ENCODE data around the gene USP6. TPM values are rescaled to one million over a fixed set of nuclear protein-coding genes. Genes with fewer than 3 reads are reported as not detected.
"Not testable (repeated sequence)": the region's sequence is repeated elsewhere in the genome, so short reads cannot be mapped to it uniquely, and the experiment has no call there.

Gene USP6
- total RNA-seq (2021) (0.11 TPM in 1 of 2 replicates, not detected in the other), Bru-seq, nascent RNA (percentile 3 among the genes with signal in this experiment), BruChase-seq, experiment 1, labeled RNA remaining after a 2-hour chase (percentile 1 among the genes with signal in this experiment), BruChase-seq, experiment 2, labeled RNA remaining after a 6-hour chase (percentile 5 among the genes with signal in this experiment)
- long read RNA-seq, partial matches to known transcripts = 0 of 4 reads
- long read RNA-seq, other reads (novel, unspliced or antisense) = 4 of 4 reads

- no peak for DNase-seq
- Histone ChIP-seq H3K27me3 (ENCODE audit: insufficient read depth, low read depth) (peaks cover 38% of the 10 kb centered on the region), H3K4me3 (no peak within 1 kb of the TSS), H3K9me2 (ENCODE audit: insufficient read depth) (no peaks in the 10 kb centered on the region), H2AFZ (no peak within 1 kb of the TSS), H3K27ac (no peak within 1 kb of the TSS), H3K4me1 (replicated peaks; ENCODE audit: insufficient read depth) (peaks cover 7% of the 10 kb centered on the region; the same call in 1 of the 2 replicates), H3K36me3 (ENCODE audit: low read depth) (no peaks in the 10 kb centered on the region), H3F3A (ENCODE audit: insufficient read depth, low read depth) (peaks cover 15% of the 10 kb centered on the region), H3K9me3 (ENCODE audit: insufficient read depth, low read depth) (peaks cover 1% of the 10 kb centered on the region; the same call in 1 of the 2 replicates), H3K4me2 (no peak within 1 kb of the TSS), H3K79me2 (ENCODE audit: low read depth) (0 out of 2 replicates have a peak, but pooled peaks cover 2% of the 10 kb centered on the region), H4K20me1 (ENCODE audit: insufficient read depth) (no peaks in the 10 kb centered on the region)
- POLR2A ChIA-PET (ENCODE audit: unreplicated experiment) = no interaction called here
- no TSS peak for BruUV-seq (replicated peaks)
- intact Hi-C loops (cut with micrococcal nuclease; ENCODE audit: unreplicated experiment) = no loop called here
- TF ChIP-seq CTCF (conservative IDR thresholded peaks at IDR 0.05) = no peak
- TF ChIP-seq EZH2 (IDR thresholded peaks at IDR 0.05; ENCODE audit: low read depth) = no peak
- CTCF ChIA-PET = no interaction called here
These were observed at the start of gene USP6 for GRCh38 chr17:5115673-5116651. USP6 (plus strand) TSS chr17:5116032; CDS start chr17:5130368, 14,336 bp downstream.

- Histone ChIP-seq H3K9me2 (ENCODE audit: insufficient read depth) (no peaks in the 10 kb centered on the region), H3K9me3 (ENCODE audit: insufficient read depth, low read depth) (no peaks in the 10 kb centered on the region), H3K27me3 (ENCODE audit: insufficient read depth, low read depth) (peaks cover 5% of the 10 kb centered on the region), H3K4me3 (no peak overlapping the region), H3K36me3 (ENCODE audit: low read depth) (no peaks in the 10 kb centered on the region), H3K27ac (no peak overlapping the region), H4K20me1 (ENCODE audit: insufficient read depth) (no peaks in the 10 kb centered on the region), H3K4me2 (no peak overlapping the region), H3K79me2 (ENCODE audit: low read depth) (no peaks in the 10 kb centered on the region), H3K4me1 (replicated peaks; ENCODE audit: insufficient read depth) (no peaks in the 10 kb centered on the region), H3F3A (ENCODE audit: insufficient read depth, low read depth) (no peaks in the 10 kb centered on the region), H2AFZ (no peak overlapping the region)
- no peak for DNase-seq
- ChIA-PET CTCF (no interaction called here), POLR2A (ENCODE audit: unreplicated experiment) (no interaction called here)
- TF ChIP-seq CTCF (conservative IDR thresholded peaks at IDR 0.05) (no peak), EZH2 (IDR thresholded peaks at IDR 0.05; ENCODE audit: low read depth) (no peak)
- BruUV-seq (replicated peaks) = no TSS peak
- intact Hi-C loops (cut with micrococcal nuclease; ENCODE audit: unreplicated experiment) = no loop called here
These were observed 47.6 kb upstream of the USP6 start for GRCh38 chr17:5068236-5068635.

GRCh38 chr17:5069724-5070123, 46.1 kb upstream of the USP6 start:
- POLR2A ChIA-PET (ENCODE audit: unreplicated experiment) = no interaction called here
- no peaks in the 10 kb centered on the region for H3K79me2 ChIP-seq (ENCODE audit: low read depth)
- CTCF ChIA-PET = no interaction called here
- H3K9me2 ChIP-seq (ENCODE audit: insufficient read depth) = no peaks in the 10 kb centered on the region
- DNase-seq = no peak
- no peaks in the 10 kb centered on the region for H3K4me1 ChIP-seq (replicated peaks; ENCODE audit: insufficient read depth)
- peaks cover 8% of the 10 kb centered on the region for H3K27me3 ChIP-seq (ENCODE audit: insufficient read depth, low read depth)
- H3K36me3 ChIP-seq (ENCODE audit: low read depth) = no peaks in the 10 kb centered on the region
- TF ChIP-seq CTCF (conservative IDR thresholded peaks at IDR 0.05) (no peak), EZH2 (IDR thresholded peaks at IDR 0.05; ENCODE audit: low read depth) (no peak)
- no peak overlapping the region for H3K27ac ChIP-seq
- BruUV-seq (replicated peaks) = no TSS peak
- no peaks in the 10 kb centered on the region for H4K20me1 ChIP-seq (ENCODE audit: insufficient read depth)
- no peak overlapping the region for H3K4me2 ChIP-seq
- no peak overlapping the region for H3K4me3 ChIP-seq
- no peak overlapping the region for H2AFZ ChIP-seq
- intact Hi-C loops (cut with micrococcal nuclease; ENCODE audit: unreplicated experiment) = no loop called here
- H3F3A ChIP-seq (ENCODE audit: insufficient read depth, low read depth) = no peaks in the 10 kb centered on the region
- no peaks in the 10 kb centered on the region for H3K9me3 ChIP-seq (ENCODE audit: insufficient read depth, low read depth)

GRCh38 chr17:5075472-5075871, 40.4 kb upstream of the USP6 start:
- DNase-seq; H3K4me2 ChIP-seq; BruUV-seq (replicated peaks); H3K36me3 ChIP-seq (ENCODE audit: low read depth); H3K9me3 ChIP-seq (ENCODE audit: insufficient read depth, low read depth); H2AFZ ChIP-seq; H3F3A ChIP-seq (ENCODE audit: insufficient read depth, low read depth); H3K79me2 ChIP-seq (ENCODE audit: low read depth); POLR2A ChIA-PET (ENCODE audit: unreplicated experiment); intact Hi-C loops (cut with micrococcal nuclease; ENCODE audit: unreplicated experiment); H3K4me3 ChIP-seq; H3K27me3 ChIP-seq (ENCODE audit: insufficient read depth, low read depth); H3K27ac ChIP-seq; H3K9me2 ChIP-seq (ENCODE audit: insufficient read depth); CTCF ChIA-PET; H4K20me1 ChIP-seq (ENCODE audit: insufficient read depth); H3K4me1 ChIP-seq (replicated peaks; ENCODE audit: insufficient read depth): not testable (repeated sequence)

DNA sequence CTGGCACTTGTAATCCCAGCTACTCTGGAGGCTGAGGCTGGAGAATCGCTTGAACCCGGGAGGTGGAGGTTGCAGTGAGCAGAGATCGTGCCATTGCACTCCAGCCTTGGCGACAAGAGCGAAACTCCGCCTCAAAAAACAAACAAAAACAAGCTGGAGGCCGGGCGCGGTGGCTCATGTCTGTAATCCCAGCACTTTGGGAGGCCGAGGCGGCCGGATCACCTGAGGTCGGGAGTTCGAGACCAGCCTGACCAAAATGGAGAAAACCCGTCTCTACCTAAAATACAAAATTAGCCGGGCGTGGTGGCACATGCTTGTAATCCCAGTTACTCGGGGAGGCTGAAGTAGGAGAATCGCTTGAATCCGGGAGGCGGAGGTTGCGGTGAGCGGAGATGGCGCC, 38.6 kb upstream of the USP6 start:
- H2AFZ ChIP-seq; H3K79me2 ChIP-seq (ENCODE audit: low read depth); H3K27ac ChIP-seq; H4K20me1 ChIP-seq (ENCODE audit: insufficient read depth); H3F3A ChIP-seq (ENCODE audit: insufficient read depth, low read depth); H3K9me3 ChIP-seq (ENCODE audit: insufficient read depth, low read depth); H3K4me2 ChIP-seq; DNase-seq; H3K36me3 ChIP-seq (ENCODE audit: low read depth); H3K9me2 ChIP-seq (ENCODE audit: insufficient read depth); H3K27me3 ChIP-seq (ENCODE audit: insufficient read depth, low read depth); H3K4me1 ChIP-seq (replicated peaks; ENCODE audit: insufficient read depth); BruUV-seq (replicated peaks); POLR2A ChIA-PET (ENCODE audit: unreplicated experiment); CTCF ChIA-PET; intact Hi-C loops (cut with micrococcal nuclease; ENCODE audit: unreplicated experiment): not testable (repeated sequence)
- H3K4me3 ChIP-seq = peak overlapping the region; percentile 61
